ENCODE measurements around the gene MAN1A2.

DNA sequence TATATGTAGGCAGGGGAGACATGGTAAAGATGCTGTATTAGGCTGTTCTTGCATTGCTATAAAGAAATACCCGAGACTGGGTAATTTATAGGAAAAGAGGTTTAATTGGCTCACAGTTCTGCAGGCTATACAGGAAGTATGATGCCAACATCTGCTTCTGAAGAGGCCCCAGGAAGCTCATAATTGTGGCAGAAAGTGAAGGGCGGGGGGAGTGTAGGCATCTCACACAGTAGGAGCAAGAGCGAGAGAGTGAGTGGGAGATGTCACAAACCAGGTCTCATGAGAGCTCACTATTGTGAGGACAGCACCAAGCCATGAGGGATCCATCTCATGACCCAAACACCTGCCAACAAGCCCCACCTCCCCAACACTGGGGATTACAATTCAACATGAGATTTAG is 21.1 kb downstream of the MAN1A2 start:
- TF ChIP-seq, protein P1, sequence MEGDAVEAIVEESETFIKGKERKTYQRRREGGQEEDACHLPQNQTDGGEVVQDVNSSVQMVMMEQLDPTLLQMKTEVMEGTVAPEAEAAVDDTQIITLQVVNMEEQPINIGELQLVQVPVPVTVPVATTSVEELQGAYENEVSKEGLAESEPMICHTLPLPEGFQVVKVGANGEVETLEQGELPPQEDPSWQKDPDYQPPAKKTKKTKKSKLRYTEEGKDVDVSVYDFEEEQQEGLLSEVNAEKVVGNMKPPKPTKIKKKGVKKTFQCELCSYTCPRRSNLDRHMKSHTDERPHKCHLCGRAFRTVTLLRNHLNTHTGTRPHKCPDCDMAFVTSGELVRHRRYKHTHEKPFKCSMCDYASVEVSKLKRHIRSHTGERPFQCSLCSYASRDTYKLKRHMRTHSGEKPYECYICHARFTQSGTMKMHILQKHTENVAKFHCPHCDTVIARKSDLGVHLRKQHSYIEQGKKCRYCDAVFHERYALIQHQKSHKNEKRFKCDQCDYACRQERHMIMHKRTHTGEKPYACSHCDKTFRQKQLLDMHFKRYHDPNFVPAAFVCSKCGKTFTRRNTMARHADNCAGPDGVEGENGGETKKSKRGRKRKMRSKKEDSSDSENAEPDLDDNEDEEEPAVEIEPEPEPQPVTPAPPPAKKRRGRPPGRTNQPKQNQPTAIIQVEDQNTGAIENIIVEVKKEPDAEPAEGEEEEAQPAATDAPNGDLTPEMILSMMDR (IDR thresholded peaks at IDR 0.05; ENCODE audit: borderline replicate concordance, extremely low read depth, low read length, poor library complexity, severe bottlenecking) = no peak
- TF ChIP-seq EZH2 (IDR thresholded peaks at IDR 0.05; ENCODE audit: borderline replicate concordance, low read depth, low read length, severe bottlenecking) = no peak

Data from DND-41 (cell line).